OCI-LY1 (cell line): ENCODE measurements around the gene RNF13.

ENCODE experiments used
- CTCF ChIP-seq: fragments of 200-600 bp; sonication (generic), shearing (Covaris generic); IDR thresholded peaks from 2 replicates; pipeline ENCODE4 v1.5.1; 2017; ENCODE audit warnings: mild to moderate bottlenecking, antibody characterized with exemption, low read length, moderate library complexity, mixed read lengths
- EZH2 ChIP-seq: fragments of 200-600 bp; sonication (generic), shearing (Covaris generic); IDR thresholded peaks from 2 replicates; pipeline ENCODE4 v1.8.0; 2017; ENCODE audit warnings: borderline replicate concordance, mixed run types, mild to moderate bottlenecking, antibody characterized with exemption, low read length, moderate library complexity, mixed read lengths

GRCh38 chr3:149772861-149773260 lies 40.2 kb upstream of the RNF13 start:
- no peak for TF ChIP-seq CTCF
- no peak for TF ChIP-seq EZH2
